Liver (tissue), 9 donors: Measurements from ENCODE around the gene PXDN. TPM values are rescaled to one million over a fixed set of nuclear protein-coding genes. Genes with fewer than 3 reads are reported as not detected.

Experiments used
- DNase-seq: peaks from one replicate; pipeline ENCODE4 v3.0.0-alpha.2; 2017; ENCODE audit warnings: low spot score
- H3K27ac ChIP-seq, 2 donors: one replicate each; pipeline ENCODE4 v1.7.0; 2013; ENCODE audit warnings: inconsistent platforms in 2 of 2, low read length in 2 of 2, control low read depth in 1 of 2, low read depth in 1 of 2, mild to moderate bottlenecking in 1 of 2
- H3K27me3 ChIP-seq, 4 donors: one replicate each; pipeline versions ENCODE4 v1.6.1 to v1.7.0; 2013; ENCODE audit warnings: low read length in 3 of 4, inconsistent platforms in 1 of 4, mild to moderate bottlenecking in 1 of 4, moderate library complexity in 1 of 4; ENCODE audit not compliant: control insufficient read depth in 4 of 4, insufficient read depth in 4 of 4
- H3K36me3 ChIP-seq, 4 donors: one replicate each; pipeline versions ENCODE4 v1.6.1 to v1.7.0; 2013; ENCODE audit warnings: low read length in 3 of 4, mild to moderate bottlenecking in 3 of 4, low read depth in 1 of 4, moderate library complexity in 1 of 4; ENCODE audit not compliant: control insufficient read depth in 4 of 4, insufficient read depth in 3 of 4
- H3K4me1 ChIP-seq, 4 donors: one replicate each; pipeline versions ENCODE4 v1.6.1 to v1.7.0; 2013; ENCODE audit warnings: low read length in 3 of 4, mild to moderate bottlenecking in 3 of 4, moderate library complexity in 1 of 4; ENCODE audit not compliant: control insufficient read depth in 4 of 4, insufficient read depth in 4 of 4
- H3K4me3 ChIP-seq, 3 donors: one replicate each; pipeline versions ENCODE4 v1.6.1 to v1.7.0; 2013; ENCODE audit warnings: low read length in 3 of 3, control low read depth in 1 of 3, low read depth in 1 of 3, mild to moderate bottlenecking in 1 of 3
- H3K9ac ChIP-seq, 2 donors: one replicate each; pipeline ENCODE4 v1.7.0; 2013; ENCODE audit warnings: low read length in 2 of 2, mild to moderate bottlenecking in 2 of 2, moderate library complexity in 2 of 2, control low read depth in 1 of 2, low read depth in 1 of 2
- H3K9me3 ChIP-seq, 4 donors: one replicate each; pipeline versions ENCODE4 v1.6.1 to v1.7.0; 2013; ENCODE audit warnings: low read length in 3 of 4; ENCODE audit not compliant: control insufficient read depth in 4 of 4
- EGR1 ChIP-seq, 2 donors: IDR thresholded peaks; 2 replicates each; pipeline ENCODE4 v1.6.1; 2016 to 2018; ENCODE audit warnings: antibody characterized with exemption in 2 of 2, low read depth in 2 of 2
- FOXA1 ChIP-seq: IDR thresholded peaks from 2 replicates; pipeline ENCODE4 v1.6.1; 2016; ENCODE audit warnings: antibody characterized with exemption
- FOXA2 ChIP-seq: IDR thresholded peaks from 2 replicates; pipeline ENCODE4 v1.6.1; 2016; ENCODE audit warnings: antibody characterized with exemption
- HNF4A ChIP-seq, 2 donors: conservative IDR thresholded peaks; 2 replicates each; pipeline ENCODE4 v1.6.1; 2016; ENCODE audit warnings: antibody characterized with exemption in 2 of 2, mild to moderate bottlenecking in 2 of 2
- HNF4G ChIP-seq: IDR thresholded peaks from 2 replicates; pipeline ENCODE4 v1.6.1; 2016; ENCODE audit warnings: antibody characterized with exemption
- JUND ChIP-seq, 2 donors: IDR thresholded peaks; 2 replicates each; pipeline ENCODE4 v1.6.1; 2016; ENCODE audit warnings: antibody characterized with exemption in 2 of 2
- NR2F2 ChIP-seq: IDR thresholded peaks from 2 replicates; pipeline ENCODE4 v1.6.1; 2016; ENCODE audit warnings: antibody characterized with exemption
- RAD21 ChIP-seq, 2 donors: IDR thresholded peaks; 2 replicates each; pipeline ENCODE4 v1.6.1; 2016; ENCODE audit warnings: antibody characterized with exemption in 2 of 2, mild to moderate bottlenecking in 2 of 2
- SP1 ChIP-seq: IDR thresholded peaks from 2 replicates; pipeline ENCODE4 v1.6.1; 2018; ENCODE audit warnings: antibody characterized with exemption, mild to moderate bottlenecking
- TAF1 ChIP-seq: conservative IDR thresholded peaks from 2 replicates; pipeline ENCODE4 v1.6.1; 2016; ENCODE audit warnings: antibody characterized with exemption, mild to moderate bottlenecking
- YY1 ChIP-seq: IDR thresholded peaks from 2 replicates; pipeline ENCODE4 v1.6.1; 2016; ENCODE audit warnings: antibody characterized with exemption, mild to moderate bottlenecking
- WGBS: extraction: QIAGEN DNeasy Blood & Tissue Kit; methylation state at CpG from one replicate; pipeline ENCODE4 v1.1.7; 2013; 5-methylcytosine and 5-hydroxymethylcytosine counted together
- polyA plus RNA-seq, 2 donors: library from polyadenylated mRNA; stranded (reverse) in 1 of 2; unstranded in 1 of 2; fragments of 200-250 nt in 1 of 2; fragments of >200 nt in 1 of 2; fragmentation: Nextera tagmentation in 1 of 2; extraction: Ambion mirVana in 1 of 2; gene quantifications; one replicate each; pipeline versions ENCODE4 v1.2.1 to v1.2.3, GENCODE V29; 2013 to 2015
- total RNA-seq, 2 donors: library from RNA; depleted of rRNA; stranded (reverse); fragments of >200 nt; gene quantifications; one replicate each; pipeline ENCODE4 v1.2.3, GENCODE V29; 2014
- TF ChIP-seq, protein P1 (sequence below): IDR thresholded peaks from 2 replicates; pipeline ENCODE4 v1.6.1; 2016; ENCODE audit warnings: antibody characterized with exemption
- TF ChIP-seq, protein P2 (sequence below): IDR thresholded peaks from 2 replicates; pipeline ENCODE4 v1.6.1; 2016; ENCODE audit warnings: antibody characterized with exemption
- TF ChIP-seq, protein P3 (sequence below): fragments of 150-350 bp; IDR thresholded peaks from 2 replicates; pipeline ENCODE4 v1.5.1; 2017; ENCODE audit warnings: improper control_type of control experiment, low read depth, low read length; ENCODE audit not compliant: missing input control
- donor health status: healthy.
- donor health status: healthy.
- donor health status: healthy.
- donor health status: healthy.
- donor health status: healthy.

PXDN gene
- total and polyA plus RNA-seq, 4 donors: 4.2 to 21.5 (median 16.9) TPM

DNA sequence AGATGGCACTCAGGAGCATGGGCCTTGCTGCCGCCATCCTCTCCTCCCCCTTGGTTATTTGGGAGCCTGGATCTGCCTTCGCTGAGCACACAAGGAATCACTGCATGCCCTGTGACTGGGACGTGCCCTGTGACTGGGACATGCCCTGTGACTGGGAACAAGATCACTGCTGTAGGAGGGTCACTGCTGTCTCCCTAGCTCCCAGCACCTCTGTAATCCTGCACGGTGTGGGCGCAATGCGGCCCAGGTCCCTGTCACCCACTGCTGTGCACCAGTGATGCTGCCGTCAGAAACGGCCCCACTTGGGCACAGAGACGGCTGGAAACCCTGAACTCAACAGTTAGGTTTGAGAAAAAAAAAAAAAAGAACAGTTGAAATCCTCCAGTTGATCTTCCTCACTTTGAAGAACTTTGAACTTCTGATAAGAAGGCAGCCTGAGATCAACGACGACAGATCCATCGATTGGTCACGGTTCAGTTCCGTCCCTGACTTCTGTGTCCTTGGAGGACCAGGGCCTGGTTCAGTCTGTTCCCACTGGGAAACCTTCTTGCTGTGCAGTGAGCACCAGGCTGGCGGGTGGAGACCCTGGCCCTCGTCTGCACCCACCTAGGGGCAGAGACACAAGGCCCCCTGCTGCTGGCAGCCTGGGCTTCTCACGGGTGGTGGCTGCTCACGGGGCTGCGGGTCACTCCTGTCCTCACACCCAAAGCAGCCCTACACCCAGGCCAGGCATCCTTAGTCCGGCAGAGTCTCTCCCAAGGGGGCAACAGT is 125.9 kb downstream of the PXDN start:
- H3K9ac ChIP-seq: no peak overlapping the region
- no peaks in the 10 kb centered on the region for H3K36me3 ChIP-seq
- H3K9me3 ChIP-seq: no peaks in the 10 kb centered on the region
- no peak overlapping the region for H3K4me3 ChIP-seq
- no peaks in the 10 kb centered on the region for H3K4me1 ChIP-seq
- DNase-seq: no peak
- WGBS: 63% methylated on average over 20 of the region's 20 CpGs
- no peaks in the 10 kb centered on the region for H3K27me3 ChIP-seq
- no peak for TF ChIP-seq JUND (IDR thresholded peaks at IDR 0.05)
- TF ChIP-seq TAF1: no peak
- TF ChIP-seq FOXA2: no peak
- no peak for TF ChIP-seq RAD21 (IDR thresholded peaks at IDR 0.05)
- H3K27ac ChIP-seq: no peak overlapping the region

DNA sequence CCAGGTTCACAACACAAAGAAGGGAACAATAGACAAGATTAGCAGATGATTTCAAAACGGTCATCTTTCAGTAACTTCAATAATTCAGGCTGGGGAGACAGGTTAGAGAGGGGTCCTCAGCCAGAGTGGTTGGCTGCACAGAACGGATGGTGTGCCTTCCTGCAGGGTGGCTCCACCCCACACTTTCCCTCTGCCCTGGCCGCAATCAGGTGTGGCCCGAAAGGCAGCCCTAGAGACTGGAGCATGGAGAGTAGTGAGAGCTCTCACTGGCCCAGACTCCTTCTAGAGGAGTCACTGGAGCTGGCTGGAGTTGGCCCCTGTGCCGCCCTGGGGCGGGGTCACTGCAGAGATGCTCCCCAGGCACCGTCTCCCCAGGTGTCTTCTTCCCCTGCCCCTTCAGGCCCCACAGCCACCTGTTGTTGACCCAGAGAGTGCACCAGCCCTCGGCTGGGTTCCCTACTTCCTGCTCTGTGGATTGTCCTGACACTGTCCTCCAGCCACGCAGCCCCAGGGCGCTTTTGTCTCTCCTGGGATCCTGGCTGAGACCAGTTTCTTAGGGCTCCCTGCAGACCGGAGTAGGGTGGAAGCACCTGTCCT is 126.8 kb downstream of the PXDN start:
- Histone ChIP-seq H3K27me3 (no peaks in the 10 kb centered on the region), H3K36me3 (no peaks in the 10 kb centered on the region), H3K27ac (no peak overlapping the region), H3K4me1 (no peaks in the 10 kb centered on the region), H3K9ac (no peak overlapping the region), H3K4me3 (no peak overlapping the region), H3K9me3 (no peaks in the 10 kb centered on the region)
- WGBS: 70% methylated on average over 11 of the region's 11 CpGs
- DNase-seq: no peak
- TF ChIP-seq HNF4A (conservative IDR thresholded peaks at IDR 0.05): no peak
- TF ChIP-seq NR2F2: no peak
- TF ChIP-seq SP1: no peak
- no peak for TF ChIP-seq FOXA1
- TF ChIP-seq, protein P1, sequence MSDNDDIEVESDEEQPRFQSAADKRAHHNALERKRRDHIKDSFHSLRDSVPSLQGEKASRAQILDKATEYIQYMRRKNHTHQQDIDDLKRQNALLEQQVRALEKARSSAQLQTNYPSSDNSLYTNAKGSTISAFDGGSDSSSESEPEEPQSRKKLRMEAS: no peak
- TF ChIP-seq FOXA2: no peak
- TF ChIP-seq, protein P2, sequence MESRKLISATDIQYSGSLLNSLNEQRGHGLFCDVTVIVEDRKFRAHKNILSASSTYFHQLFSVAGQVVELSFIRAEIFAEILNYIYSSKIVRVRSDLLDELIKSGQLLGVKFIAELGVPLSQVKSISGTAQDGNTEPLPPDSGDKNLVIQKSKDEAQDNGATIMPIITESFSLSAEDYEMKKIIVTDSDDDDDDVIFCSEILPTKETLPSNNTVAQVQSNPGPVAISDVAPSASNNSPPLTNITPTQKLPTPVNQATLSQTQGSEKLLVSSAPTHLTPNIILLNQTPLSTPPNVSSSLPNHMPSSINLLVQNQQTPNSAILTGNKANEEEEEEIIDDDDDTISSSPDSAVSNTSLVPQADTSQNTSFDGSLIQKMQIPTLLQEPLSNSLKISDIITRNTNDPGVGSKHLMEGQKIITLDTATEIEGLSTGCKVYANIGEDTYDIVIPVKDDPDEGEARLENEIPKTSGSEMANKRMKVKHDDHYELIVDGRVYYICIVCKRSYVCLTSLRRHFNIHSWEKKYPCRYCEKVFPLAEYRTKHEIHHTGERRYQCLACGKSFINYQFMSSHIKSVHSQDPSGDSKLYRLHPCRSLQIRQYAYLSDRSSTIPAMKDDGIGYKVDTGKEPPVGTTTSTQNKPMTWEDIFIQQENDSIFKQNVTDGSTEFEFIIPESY: no peak

DNA sequence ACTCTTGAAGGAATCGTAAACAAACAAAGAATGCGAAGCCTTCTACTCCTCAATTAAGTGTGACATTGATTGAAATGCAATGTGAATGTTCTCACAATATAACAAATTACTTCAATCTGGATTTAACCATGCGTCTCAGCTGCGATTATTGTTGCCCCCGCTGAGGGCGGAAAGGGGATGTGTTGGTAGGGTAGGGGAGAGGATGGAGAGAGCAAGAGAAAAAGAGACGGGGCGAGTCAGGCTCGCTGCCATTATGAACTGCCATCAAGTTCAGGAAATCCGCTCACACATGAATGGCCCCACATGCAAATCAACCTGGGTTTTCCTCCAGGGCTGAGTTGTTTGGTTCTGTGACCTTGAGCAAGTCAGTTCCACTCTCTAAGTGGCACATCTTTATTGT is 129.8 kb downstream of the PXDN start:
- H3K9ac ChIP-seq: no peak overlapping the region
- DNase-seq: no peak
- 69% methylated on average over 10 of the region's 10 CpGs for WGBS

More for the DNA sequence above, 129.8 kb downstream of the PXDN start:
- Histone ChIP-seq H3K27ac (no peak overlapping the region), H3K4me3 (no peak overlapping the region), H3K27me3 (no peaks in the 10 kb centered on the region), H3K9me3 (no peaks in the 10 kb centered on the region), H3K36me3 (no peaks in the 10 kb centered on the region), H3K4me1 (no peaks in the 10 kb centered on the region)
- no peak for TF ChIP-seq NR2F2
- no peak for TF ChIP-seq EGR1 (IDR thresholded peaks at IDR 0.05; ENCODE audit: low read depth in 2 of 2)
- TF ChIP-seq RAD21 (IDR thresholded peaks at IDR 0.05): no peak
- TF ChIP-seq, protein P3, sequence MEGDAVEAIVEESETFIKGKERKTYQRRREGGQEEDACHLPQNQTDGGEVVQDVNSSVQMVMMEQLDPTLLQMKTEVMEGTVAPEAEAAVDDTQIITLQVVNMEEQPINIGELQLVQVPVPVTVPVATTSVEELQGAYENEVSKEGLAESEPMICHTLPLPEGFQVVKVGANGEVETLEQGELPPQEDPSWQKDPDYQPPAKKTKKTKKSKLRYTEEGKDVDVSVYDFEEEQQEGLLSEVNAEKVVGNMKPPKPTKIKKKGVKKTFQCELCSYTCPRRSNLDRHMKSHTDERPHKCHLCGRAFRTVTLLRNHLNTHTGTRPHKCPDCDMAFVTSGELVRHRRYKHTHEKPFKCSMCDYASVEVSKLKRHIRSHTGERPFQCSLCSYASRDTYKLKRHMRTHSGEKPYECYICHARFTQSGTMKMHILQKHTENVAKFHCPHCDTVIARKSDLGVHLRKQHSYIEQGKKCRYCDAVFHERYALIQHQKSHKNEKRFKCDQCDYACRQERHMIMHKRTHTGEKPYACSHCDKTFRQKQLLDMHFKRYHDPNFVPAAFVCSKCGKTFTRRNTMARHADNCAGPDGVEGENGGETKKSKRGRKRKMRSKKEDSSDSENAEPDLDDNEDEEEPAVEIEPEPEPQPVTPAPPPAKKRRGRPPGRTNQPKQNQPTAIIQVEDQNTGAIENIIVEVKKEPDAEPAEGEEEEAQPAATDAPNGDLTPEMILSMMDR: no peak
- no peak for TF ChIP-seq YY1
- no peak for TF ChIP-seq HNF4G
